Breast epithelium (tissue), 4 donors: ENCODE data around the gene THRA. TPM values are rescaled to one million over a fixed set of nuclear protein-coding genes. Genes with fewer than 3 reads are reported as not detected.

Experiments
- DNase-seq, 2 donors: peaks; one replicate each; pipeline ENCODE4 v3.0.0-alpha.2; 2019; ENCODE audit warnings: low spot score in 2 of 2
- H3K27ac ChIP-seq, 2 donors: fragments of 200-600 bp; sonication (generic) in 1 of 2; one replicate each; pipeline ENCODE4 v1.5.1; 2016 to 2019; ENCODE audit warnings: mild to moderate bottlenecking in 1 of 2
- H3K27me3 ChIP-seq, 2 donors: fragments of 200-600 bp; sonication (generic) in 1 of 2; one replicate each; pipeline versions ENCODE4 v1.5.1 to v1.6.0; 2017 to 2019; ENCODE audit warnings: control low read depth in 1 of 2, mild to moderate bottlenecking in 1 of 2
- H3K36me3 ChIP-seq: fragments of 200-600 bp; one replicate; pipeline ENCODE4 v1.5.1; 2019
- H3K4me1 ChIP-seq, 2 donors: fragments of 200-600 bp; sonication (generic); one replicate each; pipeline ENCODE4 v1.5.1; 2016 to 2019; ENCODE audit warnings: control low read depth in 1 of 2
- H3K4me3 ChIP-seq, 3 donors: fragments of 200-600 bp; sonication (generic); 1 replicate in 2 of 3; 2 replicates in 1 of 3; pipeline ENCODE4 v1.5.1; 2016 to 2019; ENCODE audit warnings: mild to moderate bottlenecking in 3 of 3, moderate library complexity in 2 of 3
- H3K9me3 ChIP-seq, 2 donors: fragments of 200-600 bp; sonication (generic) in 1 of 2; one replicate each; pipeline ENCODE4 v1.5.1; 2016 to 2019; ENCODE audit warnings: control low read depth in 1 of 2
- CTCF ChIP-seq, 3 donors: fragments of 450-650 bp; IDR thresholded peaks; one replicate each; pipeline ENCODE4 v1.5.1; 2016 to 2017; ENCODE audit warnings: antibody characterized with exemption in 3 of 3, mild to moderate bottlenecking in 3 of 3, moderate library complexity in 3 of 3
- POLR2A ChIP-seq: fragments of 450-650 bp; IDR thresholded peaks from one replicate; pipeline ENCODE4 v1.6.1; 2016; ENCODE audit warnings: antibody characterized with exemption, mild to moderate bottlenecking, moderate library complexity
- POLR2AphosphoS5 ChIP-seq, 3 donors: sonication (generic); formaldehyde crosslinking; IDR thresholded peaks; one replicate each; pipeline ENCODE4 v1.6.1; 2017; ENCODE audit warnings: antibody characterized with exemption in 3 of 3
- intact Hi-C: fragments of 100-400 bp; cut with DNase I; formaldehyde crosslinking; loops from one replicate; pipeline ENCODE4 v1.15.1; 2023; ENCODE audit warnings: low total_unique reads
- total RNA-seq, 3 donors: library from RNA; depleted of rRNA; stranded (reverse); fragments of >200 nt; gene quantifications; one replicate each; pipeline ENCODE4 v1.1.0, GENCODE V29; 2016

THRA gene
- total RNA-seq, 3 donors from 2014 or later, result 41.6 to 61.0 (median 48.1) TPM

- peaks cover 0 to 6% of the 10 kb centered on the region in 2 donors for H3K4me1 ChIP-seq
- no peaks in the 10 kb centered on the region for H3K27me3 ChIP-seq
- TF ChIP-seq POLR2AphosphoS5 (IDR thresholded peaks at IDR 0.05) (no peak), POLR2A (no peak), CTCF (IDR thresholded peaks at IDR 0.05) (no peak)
- H3K36me3 ChIP-seq, result no peaks in the 10 kb centered on the region
- intact Hi-C loops, result no loop called here
- no peak overlapping the region for H3K27ac ChIP-seq
- no peak overlapping the region for H3K4me3 ChIP-seq
- no peak for DNase-seq
- H3K9me3 ChIP-seq, result no peaks in the 10 kb centered on the region
Measured at GRCh38 chr17:40035162-40035559, 27.6 kb upstream of the THRA start.

GRCh38 chr17:40038882-40039513, 23.8 kb upstream of the THRA start:
- peak overlapping the region; percentile 73 to 82 for H3K27ac ChIP-seq
- no peaks in the 10 kb centered on the region for H3K27me3 ChIP-seq
- H3K4me3 ChIP-seq, result no peak overlapping the region
- H3K4me1 ChIP-seq, result peaks cover 0 to 6% of the 10 kb centered on the region in 2 donors
- DNase-seq, result peak; percentile 84 to 87
- no peaks in the 10 kb centered on the region for H3K9me3 ChIP-seq
- intact Hi-C loops, result no loop called here
- H3K36me3 ChIP-seq, result no peaks in the 10 kb centered on the region
- TF ChIP-seq CTCF (IDR thresholded peaks at IDR 0.05), result peak; percentile 62 to 81 (median 80)
- peak; percentile 54 to 62 (median 57) for TF ChIP-seq POLR2AphosphoS5 (IDR thresholded peaks at IDR 0.05)
- no peak for TF ChIP-seq POLR2A

GRCh38 chr17:40041196-40041595, 21.6 kb upstream of the THRA start:
- peaks cover 0 to 6% of the 10 kb centered on the region in 2 donors for H3K4me1 ChIP-seq
- no peak for DNase-seq
- no peaks in the 10 kb centered on the region for H3K36me3 ChIP-seq
- H3K27ac ChIP-seq, result no peak overlapping the region
- H3K27me3 ChIP-seq, result no peaks in the 10 kb centered on the region
- no peak overlapping the region for H3K4me3 ChIP-seq
- intact Hi-C loops, result no loop called here
- TF ChIP-seq POLR2AphosphoS5 (IDR thresholded peaks at IDR 0.05) (no peak), POLR2A (no peak), CTCF (IDR thresholded peaks at IDR 0.05) (no peak)
- no peaks in the 10 kb centered on the region for H3K9me3 ChIP-seq

- intact Hi-C loops, result loop anchor here (10.0 kb wide), 1 partner anchor 118 kb away; the partner anchor contains the start of gene RAPGEFL1
Measured at GRCh38 chr17:40056379-40057015, 6.3 kb upstream of the THRA start.

More at GRCh38 chr17:40056379-40057015, 6.3 kb upstream of the THRA start:
- DNase-seq, result no peak
- H3K9me3 ChIP-seq, result no peaks in the 10 kb centered on the region
- H3K27ac ChIP-seq, result no peak overlapping the region
- no peak overlapping the region for H3K4me3 ChIP-seq
- H3K36me3 ChIP-seq, result no peaks in the 10 kb centered on the region
- TF ChIP-seq CTCF (IDR thresholded peaks at IDR 0.05) (no peak), POLR2AphosphoS5 (IDR thresholded peaks at IDR 0.05) (no peak), POLR2A (no peak)
- no peaks in the 10 kb centered on the region for H3K27me3 ChIP-seq
- peaks cover 7 to 10% of the 10 kb centered on the region in 2 donors for H3K4me1 ChIP-seq
